Fibroblast of skin of scalp (primary cell): ENCODE measurements around the gene GPC6.
A peak's percentile ranks its signal among the peaks of the same experiment; 100 is the strongest.

Source experiments
- DNase-seq: peaks from one replicate; pipeline ENCODE4 v3.0.0-alpha.2; 2013

Gene GPC6

GRCh38 chr13:94431574-94431973 lies 1205.0 kb downstream of the GPC6 start:
- DNase-seq: peak; percentile 11

GRCh38 chr13:94431987-94432386 lies 1205.4 kb downstream of the GPC6 start:
- no peak for DNase-seq

- DNase-seq: no peak
These were observed 1206.7 kb downstream of the GPC6 start for GRCh38 chr13:94433055-94433961.

GRCh38 chr13:94435604-94436226 lies 1209.1 kb downstream of the GPC6 start:
- DNase-seq: peak; percentile 52

GRCh38 chr13:94444826-94445225 lies 1218.2 kb downstream of the GPC6 start:
- no peak for DNase-seq

GRCh38 chr13:94454334-94454733 lies 1227.7 kb downstream of the GPC6 start:
- no peak for DNase-seq

GRCh38 chr13:94454906-94455305 lies 1228.3 kb downstream of the GPC6 start:
- no peak for DNase-seq

GRCh38 chr13:94455414-94455813 lies 1228.8 kb downstream of the GPC6 start:
- no peak for DNase-seq
